AG09319 (cell line): Measurements from ENCODE around the gene JMJD6.
"Not testable (repeated sequence)": the region's sequence is repeated elsewhere in the genome, so short reads cannot be mapped to it uniquely, and the experiment has no call there.

ENCODE experiments used
- DNase-seq: peaks from one replicate; pipeline ENCODE4 v3.0.0-alpha.2; 2010; ENCODE audit warnings: low read depth; ENCODE audit errors: extremely low read depth
- CTCF ChIP-seq: IDR thresholded peaks from 2 replicates; pipeline ENCODE4 v1.5.1; 2011; ENCODE audit warnings: low read depth, mild to moderate bottlenecking, inconsistent platforms, low read length, moderate library complexity

The JMJD6 gene

GRCh38 chr17:76714336-76714735 is 12.1 kb downstream of the JMJD6 start:
- no peak for DNase-seq

GRCh38 chr17:76713765-76714164 is 12.6 kb downstream of the JMJD6 start:
- no peak for DNase-seq
- no peak for TF ChIP-seq CTCF

More at GRCh38 chr17:76714336-76714735, 12.1 kb downstream of the JMJD6 start:
- no peak for TF ChIP-seq CTCF

GRCh38 chr17:76712321-76712720 is 14.1 kb downstream of the JMJD6 start:
- not testable (repeated sequence) for DNase-seq

GRCh38 chr17:76710863-76711611 is 15.4 kb downstream of the JMJD6 start, which contains the start of gene MXRA7:
Gene MXRA7 (minus strand): TSS chr17:76710965. CDS start chr17:76710946, 19 bp downstream.
- TF ChIP-seq CTCF, result no peak
- DNase-seq, result no peak

GRCh38 chr17:76709951-76710862 is 16.2 kb downstream of the JMJD6 start:
- DNase-seq, result not testable (repeated sequence)

- TF ChIP-seq CTCF, result no peak
- DNase-seq, result peak; percentile 75
These were observed 17.1 kb downstream of the JMJD6 start for GRCh38 chr17:76709077-76709950.

GRCh38 chr17:76707985-76708807 is 18.2 kb downstream of the JMJD6 start:
- TF ChIP-seq CTCF, result peak; percentile 37

More at GRCh38 chr17:76707985-76708807, 18.2 kb downstream of the JMJD6 start:
- DNase-seq, result no peak
